ENCODE data around the gene KDM1A. TPM values are rescaled to one million over a fixed set of nuclear protein-coding genes. Genes with fewer than 3 reads are reported as not detected.

The KDM1A gene
- total RNA-seq, 1 donor from 2014 or later = 75.4 TPM

DNA sequence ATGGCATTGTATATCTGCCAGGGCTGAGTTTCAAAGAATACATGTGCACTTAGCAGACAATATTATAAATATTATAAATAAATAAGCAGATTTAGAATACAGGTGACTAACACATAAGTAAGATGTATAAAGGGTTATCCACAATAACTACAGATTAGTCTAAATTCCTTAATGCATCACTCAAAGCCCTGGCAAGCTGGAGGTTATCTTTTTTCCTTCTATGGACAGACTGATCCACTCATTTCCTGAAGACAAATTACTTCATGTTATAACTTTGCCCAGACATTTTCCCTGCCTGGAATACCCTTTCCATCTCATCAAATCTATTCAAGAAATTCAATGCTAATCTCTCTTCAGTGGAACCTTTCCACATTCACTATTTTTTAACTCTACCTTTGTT, 110.6 kb downstream of the KDM1A start:
- DNase-seq (ENCODE audit: low read depth) = no peak

DNA sequence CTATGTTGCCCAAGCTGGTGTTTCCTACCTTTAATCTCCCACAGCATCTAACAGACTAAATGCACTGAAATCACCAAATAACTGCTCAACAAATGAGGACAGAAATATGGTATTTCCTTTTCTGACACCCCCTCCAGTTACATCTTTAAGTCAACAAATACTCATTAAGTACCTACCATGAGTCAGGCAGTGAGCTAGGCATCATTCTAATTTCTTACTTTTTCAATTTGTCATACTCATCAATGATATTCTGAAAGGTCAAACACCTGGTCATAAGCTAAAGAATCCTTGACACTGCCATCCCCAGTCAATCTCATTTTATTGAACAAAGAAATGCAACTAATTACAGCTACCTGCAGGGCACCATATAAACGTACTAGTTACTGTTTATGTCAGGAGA, 112.8 kb downstream of the KDM1A start:
- DNase-seq (ENCODE audit: low read depth) = no peak

Small RNAs within 50 kb of the gene (microRNA-seq; reads per million reads assigned to microRNA genes)
- gene MIR3115 (0.48 reads per million), gene MIR4419A (not detected)

Other genes with a start within 250 kb of the KDM1A start
- gene LACTBL1, start 46.6 kb upstream of the KDM1A start, total RNA-seq = not detected in 2 replicates
- gene TEX46, start 3.6 kb upstream of the KDM1A start, total RNA-seq = not detected in 2 replicates
- gene LUZP1, start 149.4 kb downstream of the KDM1A start, total RNA-seq = 19.1 and 21.9 TPM in 2 replicates
- gene HTR1D, start 198.0 kb downstream of the KDM1A start, total RNA-seq = 0.19 and 0.36 TPM in 2 replicates

All from myocyte (in vitro differentiated cells).